Glutamatergic neuron (in vitro differentiated cells): ENCODE data around the gene PPP6C. TPM values are rescaled to one million over a fixed set of nuclear protein-coding genes. Genes with fewer than 3 reads are reported as not detected.
"Not testable (repeated sequence)": the region's sequence is repeated elsewhere in the genome, so short reads cannot be mapped to it uniquely, and the experiment has no call there.

Source experiments
- DNase-seq: peaks from one replicate; pipeline ENCODE4 v3.0.0; 2022
- H3K27ac Mint-ChIP-seq: one replicate; pipeline ENCODE4 v1.8.0; 2020; ENCODE audit warnings: mild to moderate bottlenecking, mixed read lengths, inconsistent platforms; ENCODE audit not compliant: unreplicated experiment
- H3K27me3 Mint-ChIP-seq: one replicate; pipeline ENCODE4 v1.8.0; 2020; ENCODE audit warnings: mild to moderate bottlenecking, moderate library complexity, mixed read lengths, inconsistent platforms; ENCODE audit not compliant: unreplicated experiment
- H3K36me3 Mint-ChIP-seq: one replicate; pipeline ENCODE4 v1.8.0; 2020; ENCODE audit warnings: mild to moderate bottlenecking, mixed read lengths, inconsistent platforms; ENCODE audit not compliant: unreplicated experiment
- H3K4me1 Mint-ChIP-seq: one replicate; pipeline ENCODE4 v1.8.0; 2020; ENCODE audit warnings: mild to moderate bottlenecking, low read depth, mixed read lengths, inconsistent platforms; ENCODE audit not compliant: unreplicated experiment
- H3K4me3 Mint-ChIP-seq: one replicate; pipeline ENCODE4 v1.8.0; 2020; ENCODE audit warnings: mild to moderate bottlenecking, mixed read lengths, inconsistent platforms; ENCODE audit not compliant: unreplicated experiment
- H3K9me3 Mint-ChIP-seq: one replicate; pipeline ENCODE4 v1.8.0; 2020; ENCODE audit warnings: mild to moderate bottlenecking, moderate library complexity, mixed read lengths, inconsistent platforms; ENCODE audit not compliant: unreplicated experiment
- CTCF ChIP-seq: fragments of 200-600 bp; sonication (generic); IDR thresholded peaks from one replicate; pipeline ENCODE4 v1.5.0; 2021; ENCODE audit not compliant: partially characterized antibody, unreplicated experiment
- total RNA-seq: library from RNA; stranded (reverse); fragmentation: NEBNext Ultra II Directional; extraction: Animal tissue kit (Norgen Biotek cat#: 25700); gene quantifications from one replicate; pipeline ENCODE4 v1.2.1, GENCODE V29; 2021; ENCODE audit not compliant: unreplicated experiment

Gene PPP6C
- total RNA-seq, 1 donor from 2014 or later: 49.1 TPM

DNA sequence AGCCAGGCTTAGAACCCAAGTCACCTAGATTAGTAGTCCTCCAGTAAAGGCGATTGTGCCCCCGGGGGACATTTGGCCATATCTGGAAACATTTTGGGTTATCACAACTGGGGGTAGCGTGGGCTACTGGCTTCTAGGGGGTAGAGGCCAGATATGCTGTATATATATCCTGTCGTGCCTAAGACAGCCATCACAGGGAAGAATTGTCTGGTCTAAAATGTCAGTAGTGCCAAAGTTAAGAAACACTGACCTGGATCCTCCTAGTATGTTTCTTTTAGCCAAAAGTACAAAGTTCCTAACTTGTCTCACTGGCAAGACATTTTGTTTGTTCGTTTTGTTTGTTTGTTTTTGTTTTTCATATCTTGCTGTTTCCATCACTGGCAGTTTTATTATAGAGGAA, 24.6 kb upstream of the PPP6C start:
- Mint-ChIP-seq H3K9me3 (no peaks in the 10 kb centered on the region), H3K27me3 (no peaks in the 10 kb centered on the region), H3K36me3 (no peaks in the 10 kb centered on the region), H3K4me3 (no peak overlapping the region), H3K4me1 (no peaks in the 10 kb centered on the region), H3K27ac (no peak overlapping the region)
- TF ChIP-seq CTCF: no peak
- no peak for DNase-seq

DNA sequence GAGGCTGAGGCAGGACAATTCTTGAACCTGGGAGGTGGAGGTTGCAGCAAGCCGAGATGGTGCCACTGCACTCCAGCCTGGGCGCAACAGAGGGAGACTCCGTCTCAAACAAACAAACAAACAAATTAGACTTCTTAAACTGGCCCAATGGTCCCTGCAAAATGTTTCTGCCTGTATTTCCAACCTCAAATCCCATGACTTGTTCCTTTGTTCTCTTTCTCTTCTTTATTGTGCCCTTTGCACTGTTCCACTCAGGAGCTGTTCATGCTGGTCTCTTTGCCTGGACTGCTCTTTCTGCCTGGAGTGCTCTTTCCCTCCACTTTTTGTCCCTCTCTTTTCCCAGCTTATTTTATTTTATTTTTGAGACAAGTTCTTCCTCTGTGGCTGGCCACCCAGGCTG, 14.9 kb upstream of the PPP6C start:
- DNase-seq: no peak
- Mint-ChIP-seq H3K9me3 (no peaks in the 10 kb centered on the region), H3K4me3 (no peak overlapping the region), H3K36me3 (no peaks in the 10 kb centered on the region), H3K4me1 (peaks cover 6% of the 10 kb centered on the region), H3K27me3 (no peaks in the 10 kb centered on the region), H3K27ac (peak overlapping the region; percentile 43)
- no peak for TF ChIP-seq CTCF

- Mint-ChIP-seq H3K4me1 (peaks cover 6% of the 10 kb centered on the region), H3K9me3 (no peaks in the 10 kb centered on the region), H3K27me3 (no peaks in the 10 kb centered on the region), H3K4me3 (peak overlapping the region; percentile 43), H3K36me3 (no peaks in the 10 kb centered on the region), H3K27ac (peak overlapping the region; percentile 50)
- DNase-seq: no peak
- TF ChIP-seq CTCF: no peak
These were observed 13.4 kb upstream of the PPP6C start for GRCh38 chr9:125202846-125203618.

DNA sequence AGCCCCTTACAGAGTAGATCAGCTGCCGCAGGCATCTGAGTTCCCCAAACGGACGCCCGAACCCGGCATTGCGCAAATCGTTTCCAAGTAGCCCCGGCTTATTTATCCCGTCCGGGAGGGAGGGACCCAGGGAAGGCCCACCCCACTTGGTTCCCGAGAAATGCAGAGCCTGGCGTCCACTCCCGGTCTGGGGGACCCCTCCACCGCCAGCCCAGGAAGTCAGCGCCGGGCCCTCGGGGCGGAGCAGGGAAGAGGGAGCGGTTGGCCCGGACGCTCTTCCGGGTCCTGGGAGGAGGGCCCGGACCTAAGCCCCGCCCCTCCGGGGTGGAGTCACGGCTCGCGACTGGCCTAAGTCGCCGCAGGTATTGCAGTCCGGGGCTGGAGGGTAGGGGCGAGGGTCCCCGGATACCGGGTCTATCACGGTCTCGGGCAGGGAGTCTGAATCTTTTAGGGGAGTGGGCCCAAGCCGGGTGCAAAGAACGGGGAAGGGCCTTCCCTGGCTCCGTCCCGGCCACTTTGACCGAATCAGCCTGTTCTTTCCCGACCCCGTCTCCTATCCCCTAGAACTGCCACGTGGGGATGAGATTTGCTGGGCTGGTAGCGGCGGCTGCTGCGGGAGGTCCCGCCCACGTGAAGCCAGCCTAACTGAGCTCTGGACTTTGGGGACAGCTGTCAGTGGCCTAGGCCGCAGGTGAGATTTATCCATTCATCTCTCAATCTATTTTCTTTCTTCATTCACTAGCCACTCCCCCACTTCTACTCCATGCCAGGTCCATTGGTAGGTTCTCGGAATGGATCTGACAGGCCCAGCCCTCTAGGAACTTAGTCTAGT, 10.8 kb upstream of the PPP6C start, which contains the start of gene RABEPK:
Gene RABEPK (plus strand): TSS at position 327 of the 832 bp plus-strand sequence. CDS start 2,472 bp downstream, outside the sequence.
- TF ChIP-seq CTCF: no peak
- peak within 1 kb of the TSS; percentile 80 for H3K27ac Mint-ChIP-seq

DNA sequence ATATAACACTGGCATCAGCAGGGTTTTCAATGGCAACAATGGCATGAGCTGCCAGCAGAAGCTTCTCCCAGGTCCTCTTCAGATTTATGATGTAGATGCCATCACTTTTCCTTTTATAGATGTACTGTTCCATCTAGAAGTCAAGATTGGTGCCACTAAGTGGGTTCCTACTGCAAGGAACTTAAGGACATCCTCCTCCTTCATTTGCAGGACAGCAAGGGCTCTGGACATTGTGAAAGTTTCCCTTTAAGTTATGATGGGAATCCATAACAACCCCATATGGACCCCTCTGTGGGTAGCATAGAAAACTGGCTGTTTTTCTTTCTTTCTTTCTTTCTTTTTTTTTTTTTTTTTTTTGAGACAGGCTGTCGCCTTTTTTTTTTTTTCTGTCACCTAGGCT, 6.0 kb upstream of the PPP6C start:
- H3K27me3 Mint-ChIP-seq, H3K4me1 Mint-ChIP-seq, H3K36me3 Mint-ChIP-seq, H3K4me3 Mint-ChIP-seq, H3K27ac Mint-ChIP-seq, H3K9me3 Mint-ChIP-seq, DNase-seq: not testable (repeated sequence)

More for the DNA sequence above, 10.8 kb upstream of the PPP6C start, which contains the start of gene RABEPK:
- Mint-ChIP-seq H3K27me3 (no peaks in the 10 kb centered on the region), H3K36me3 (no peaks in the 10 kb centered on the region), H3K9me3 (no peaks in the 10 kb centered on the region), H3K4me3 (peak within 1 kb of the TSS; percentile 90), H3K4me1 (peaks cover 6% of the 10 kb centered on the region)
- DNase-seq: peak; percentile 96

- H3K27me3 Mint-ChIP-seq, DNase-seq, H3K4me1 Mint-ChIP-seq, H3K36me3 Mint-ChIP-seq, H3K4me3 Mint-ChIP-seq, H3K27ac Mint-ChIP-seq, H3K9me3 Mint-ChIP-seq: not testable (repeated sequence)
These were observed 4.9 kb upstream of the PPP6C start for GRCh38 chr9:125194466-125194865.
